HEK293T (cell line): ENCODE measurements around the gene AKR1C3.

Source experiments
- CTCF ChIA-PET: fragments of 350-600 bp; formaldehyde crosslinking; extraction: SDS; loops from one replicate; lab custom pipeline; 2021; ENCODE audit warnings: antibody characterized with exemption, inconsistent platforms; lab: Yijun Ruan, JAX
- POLR2A ChIA-PET: fragments of 350-600 bp; formaldehyde crosslinking; extraction: SDS; loops from one replicate; lab custom pipeline; 2020; ENCODE audit warnings: antibody characterized with exemption, inconsistent platforms; lab: Yijun Ruan, JAX
- DNase-seq: peaks from one replicate; pipeline ENCODE4 v3.0.0; 2012; ENCODE audit warnings: mixed read lengths; ENCODE audit errors: extremely low spot score
- ARNT ChIP-seq: fragments of 450-650 bp; IDR thresholded peaks from 2 replicates; pipeline ENCODE4 v1.6.1; 2017; ENCODE audit warnings: mild to moderate bottlenecking
- BHLHE40 ChIP-seq: fragments of 450-650 bp; IDR thresholded peaks from 2 replicates; pipeline ENCODE4 v1.6.1; 2016; ENCODE audit warnings: mild to moderate bottlenecking, moderate library complexity, borderline replicate concordance
- CTBP1 ChIP-seq: fragments of 450-650 bp; IDR thresholded peaks from 2 replicates; pipeline ENCODE4 v1.6.1; 2016; ENCODE audit warnings: borderline replicate concordance
- ELF4 ChIP-seq: fragments of 450-650 bp; IDR thresholded peaks from 2 replicates; pipeline ENCODE4 v1.6.1; 2017; ENCODE audit warnings: antibody characterized with exemption
- FOXA1 ChIP-seq: fragments of 450-650 bp; IDR thresholded peaks from 2 replicates; pipeline ENCODE4 v1.6.1; 2016; ENCODE audit warnings: mild to moderate bottlenecking
- FOXK2 ChIP-seq: fragments of 450-650 bp; IDR thresholded peaks from 2 replicates; pipeline ENCODE4 v1.6.1; 2016; ENCODE audit warnings: mild to moderate bottlenecking
- FOXM1 ChIP-seq: fragments of 450-650 bp; IDR thresholded peaks from 2 replicates; pipeline ENCODE4 v1.6.1; 2017; ENCODE audit warnings: mild to moderate bottlenecking, borderline replicate concordance
- HDGF ChIP-seq: fragments of 450-650 bp; IDR thresholded peaks from 2 replicates; pipeline ENCODE4 v1.6.1; 2017; ENCODE audit warnings: antibody characterized with exemption, borderline replicate concordance
- L3MBTL2 ChIP-seq: fragments of 450-650 bp; conservative IDR thresholded peaks from 2 replicates; pipeline ENCODE4 v1.6.1; 2016; ENCODE audit warnings: mild to moderate bottlenecking
- LEF1 ChIP-seq: fragments of 450-650 bp; IDR thresholded peaks from 2 replicates; pipeline ENCODE4 v1.6.1; 2017; ENCODE audit warnings: mild to moderate bottlenecking, borderline replicate concordance
- NFRKB ChIP-seq: fragments of 450-650 bp; IDR thresholded peaks from 2 replicates; pipeline ENCODE4 v1.6.1; 2016; ENCODE audit warnings: mild to moderate bottlenecking, moderate library complexity
- SP1 ChIP-seq: fragments of 450-650 bp; IDR thresholded peaks from 2 replicates; pipeline ENCODE4 v1.6.1; 2017
- SUZ12 ChIP-seq: fragments of 450-650 bp; IDR thresholded peaks from 2 replicates; pipeline ENCODE4 v1.6.1; 2016; ENCODE audit warnings: mild to moderate bottlenecking
- TARDBP ChIP-seq: fragments of 450-650 bp; IDR thresholded peaks from 2 replicates; pipeline ENCODE4 v1.6.1; 2016
- ZNF384 ChIP-seq: fragments of 450-650 bp; IDR thresholded peaks from 2 replicates; pipeline ENCODE4 v1.6.1; 2016
- TF ChIP-seq, protein P1 (sequence below): fragments of 450-650 bp; IDR thresholded peaks from 2 replicates; pipeline ENCODE4 v1.6.1; 2016

AKR1C3 gene

DNA sequence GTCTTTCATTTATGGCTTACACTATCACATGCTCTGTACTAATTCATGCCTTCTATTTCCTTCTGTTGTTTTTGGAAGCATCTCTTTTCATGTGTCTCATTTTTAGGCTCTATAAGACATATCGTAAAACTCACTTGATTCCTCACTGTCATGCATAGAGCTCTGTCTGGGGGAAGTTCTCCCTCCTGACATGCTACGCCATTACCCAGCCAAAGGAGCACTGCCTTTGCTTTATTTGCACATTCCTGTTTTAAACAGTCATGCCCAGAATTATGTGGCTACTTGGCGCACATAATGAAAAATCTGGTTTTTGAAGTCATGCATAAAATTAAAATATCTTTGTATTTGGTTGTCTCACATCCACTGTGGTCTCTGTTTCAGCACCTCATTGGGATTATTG, 17.6 kb upstream of the AKR1C3 start:
- TF ChIP-seq FOXM1 (no peak), BHLHE40 (no peak), FOXA1 (no peak), ELF4 (no peak), FOXK2 (no peak)
- ChIA-PET CTCF (no interaction called here), POLR2A (no interaction called here)
- no peak for DNase-seq

DNA sequence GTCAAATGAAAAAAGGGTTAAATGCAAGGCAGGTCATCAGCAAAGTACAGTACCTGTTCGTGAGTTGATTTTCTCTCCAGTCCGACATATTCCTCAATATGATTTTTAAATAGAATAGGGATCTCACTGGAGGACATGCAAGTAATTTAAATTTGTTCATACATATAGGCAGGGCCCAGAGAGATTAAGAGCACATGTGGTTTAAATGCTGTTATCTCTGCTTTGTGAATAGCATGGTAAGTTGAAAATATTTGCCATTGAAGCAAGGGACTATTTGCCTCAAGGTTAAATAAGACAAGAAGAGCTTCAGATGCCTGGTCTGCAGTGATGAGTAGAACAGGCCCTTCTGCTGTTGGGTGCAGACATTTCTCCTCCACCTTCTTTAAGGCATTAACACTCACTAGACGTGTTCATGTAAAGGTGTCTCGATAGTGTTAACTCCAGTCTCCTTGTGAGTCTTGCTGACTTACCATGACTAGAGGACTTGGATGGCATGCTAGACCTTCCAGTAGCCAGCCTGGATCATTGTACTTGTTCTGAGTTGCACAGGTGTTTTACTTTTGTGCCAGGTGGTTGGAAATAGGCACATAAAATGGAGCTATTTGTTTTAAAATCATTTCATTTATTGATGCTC, 15.6 kb upstream of the AKR1C3 start:
- POLR2A ChIA-PET: no interaction called here
- DNase-seq: no peak
- CTCF ChIA-PET: no interaction called here
- no peak for TF ChIP-seq SP1
- no peak for TF ChIP-seq HDGF
- TF ChIP-seq FOXA1: no peak
- TF ChIP-seq ZNF384: no peak
- no peak for TF ChIP-seq L3MBTL2
- no peak for TF ChIP-seq SUZ12
- no peak for TF ChIP-seq ARNT

- ChIA-PET POLR2A (no interaction called here), CTCF (no interaction called here)
- DNase-seq: no peak
- TF ChIP-seq ELF4 (no peak), TARDBP (no peak), SUZ12 (no peak), NFRKB (no peak), FOXK2 (no peak), L3MBTL2 (no peak), ARNT (no peak), FOXA1 (no peak)
- TF ChIP-seq, protein P1, sequence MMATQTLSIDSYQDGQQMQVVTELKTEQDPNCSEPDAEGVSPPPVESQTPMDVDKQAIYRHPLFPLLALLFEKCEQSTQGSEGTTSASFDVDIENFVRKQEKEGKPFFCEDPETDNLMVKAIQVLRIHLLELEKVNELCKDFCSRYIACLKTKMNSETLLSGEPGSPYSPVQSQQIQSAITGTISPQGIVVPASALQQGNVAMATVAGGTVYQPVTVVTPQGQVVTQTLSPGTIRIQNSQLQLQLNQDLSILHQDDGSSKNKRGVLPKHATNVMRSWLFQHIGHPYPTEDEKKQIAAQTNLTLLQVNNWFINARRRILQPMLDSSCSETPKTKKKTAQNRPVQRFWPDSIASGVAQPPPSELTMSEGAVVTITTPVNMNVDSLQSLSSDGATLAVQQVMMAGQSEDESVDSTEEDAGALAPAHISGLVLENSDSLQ: no peak
Observed at GRCh38 chr10:5079306-5079830, 14.8 kb upstream of the AKR1C3 start.

DNA sequence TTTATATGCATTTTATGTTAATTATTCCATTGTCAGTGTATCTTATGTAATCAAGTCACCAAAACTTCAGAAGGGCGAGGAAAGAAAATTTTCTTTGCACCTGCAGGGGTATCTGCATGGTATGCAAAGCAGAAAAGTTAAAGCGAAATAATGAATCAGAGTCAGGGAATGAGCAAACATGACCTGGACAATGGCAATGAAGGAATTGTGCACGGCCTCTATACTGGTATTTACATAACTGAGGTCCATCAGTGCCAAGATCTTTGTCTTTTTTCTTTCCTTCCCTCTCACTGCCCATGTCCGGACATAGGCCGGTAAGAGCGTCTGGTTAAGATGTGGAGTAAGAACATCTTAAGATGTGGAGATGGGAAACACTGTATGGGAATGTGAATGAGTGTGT, 14.4 kb upstream of the AKR1C3 start:
- ChIA-PET POLR2A (no interaction called here), CTCF (no interaction called here)
- TF ChIP-seq FOXK2: no peak
- no peak for TF ChIP-seq HDGF
- TF ChIP-seq LEF1: no peak
- TF ChIP-seq SP1: no peak
- no peak for TF ChIP-seq ZNF384
- TF ChIP-seq, protein P1: no peak
- no peak for TF ChIP-seq CTBP1
- TF ChIP-seq FOXM1: no peak
- TF ChIP-seq L3MBTL2: no peak
- no peak for DNase-seq

GRCh38 chr10:5081091-5081490, 13.1 kb upstream of the AKR1C3 start:
- POLR2A ChIA-PET: no interaction called here
- DNase-seq: no peak
- TF ChIP-seq FOXM1 (no peak), ARNT (no peak), HDGF (no peak), L3MBTL2 (no peak), TARDBP (no peak)
- CTCF ChIA-PET: no interaction called here

- DNase-seq: no peak
- ChIA-PET POLR2A (no interaction called here), CTCF (no interaction called here)
- no peak for TF ChIP-seq ZNF384
Observed at GRCh38 chr10:5088703-5089261, 5.4 kb upstream of the AKR1C3 start.

DNA sequence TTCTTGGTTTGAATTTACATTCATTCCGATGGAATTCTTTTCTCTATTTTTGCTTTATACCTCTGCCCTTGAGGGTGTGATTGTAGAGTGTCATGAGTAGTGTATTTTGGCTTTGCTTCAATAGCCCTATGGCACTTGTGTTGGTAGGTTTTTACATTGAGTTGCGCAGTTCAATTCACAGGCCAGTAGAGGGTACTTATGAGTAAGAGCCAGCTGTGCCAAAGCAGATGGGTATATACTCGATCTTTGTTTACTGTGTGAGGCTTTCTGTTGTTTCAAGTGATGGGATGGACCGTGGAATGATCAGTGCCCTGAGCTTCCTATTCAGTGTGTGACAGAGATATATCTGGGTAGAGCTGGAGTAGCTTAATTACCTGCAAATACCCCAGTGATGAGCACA, 4.3 kb upstream of the AKR1C3 start:
- ChIA-PET CTCF (no interaction called here), POLR2A (no interaction called here)
- TF ChIP-seq LEF1 (no peak), ELF4 (no peak), FOXK2 (no peak), ZNF384 (no peak), ARNT (no peak), FOXM1 (no peak), TARDBP (no peak), CTBP1 (no peak), NFRKB (no peak), FOXA1 (no peak), HDGF (no peak), SP1 (no peak), SUZ12 (no peak), BHLHE40 (no peak)
- TF ChIP-seq, protein P1: no peak
- peak; percentile 9 for DNase-seq
